Measurements from ENCODE around the gene EPB41.
"Not testable (repeated sequence)": the region's sequence is repeated elsewhere in the genome, so short reads cannot be mapped to it uniquely, and the experiment has no call there.

EPB41 gene

GRCh38 chr1:29108041-29108440 lies 193.7 kb downstream of the EPB41 start:
- not testable (repeated sequence) for DNase-seq (ENCODE audit: low read depth in 2 of 2)

- no peak for DNase-seq (ENCODE audit: low read depth in 2 of 2)
These were observed 198.5 kb downstream of the EPB41 start for GRCh38 chr1:29112705-29113412.

GRCh38 chr1:29113413-29114117 lies 199.2 kb downstream of the EPB41 start:
- no peak for DNase-seq (ENCODE audit: low read depth in 2 of 2)

GRCh38 chr1:29114654-29115053 lies 200.3 kb downstream of the EPB41 start:
- no peak for DNase-seq (ENCODE audit: low read depth in 2 of 2)

- DNase-seq (ENCODE audit: low read depth in 2 of 2), result no peak
These were observed 203.0 kb downstream of the EPB41 start for GRCh38 chr1:29117381-29117780.

GRCh38 chr1:29119121-29119929 lies 205.0 kb downstream of the EPB41 start:
- no peak for DNase-seq (ENCODE audit: low read depth in 2 of 2)

- no peak for DNase-seq (ENCODE audit: low read depth in 2 of 2)
These were observed 206.0 kb downstream of the EPB41 start for GRCh38 chr1:29120367-29120766.

- peak; percentile 13 to 19 for DNase-seq (ENCODE audit: low read depth in 2 of 2)
These were observed 206.6 kb downstream of the EPB41 start for GRCh38 chr1:29120947-29121485.

- DNase-seq (ENCODE audit: low read depth in 2 of 2), result no peak
These were observed 207.2 kb downstream of the EPB41 start for GRCh38 chr1:29121516-29121935.

- DNase-seq (ENCODE audit: low read depth in 2 of 2), result no peak
These were observed 207.7 kb downstream of the EPB41 start for GRCh38 chr1:29121936-29122681.

- DNase-seq (ENCODE audit: low read depth in 2 of 2), result no peak
These were observed 208.3 kb downstream of the EPB41 start for GRCh38 chr1:29122682-29123052.

- DNase-seq (ENCODE audit: low read depth in 2 of 2), result no peak
These were observed 208.9 kb downstream of the EPB41 start for GRCh38 chr1:29123053-29123886.

GRCh38 chr1:29123887-29124365 lies 209.6 kb downstream of the EPB41 start, which contains the start of gene TMEM200B:
TMEM200B (minus strand) TSS chr1:29123903; CDS start chr1:29121828, 2,075 bp downstream.
- DNase-seq (ENCODE audit: low read depth in 2 of 2), result no peak

- peak; percentile 8 to 29 for DNase-seq (ENCODE audit: low read depth in 2 of 2)
These were observed 210.2 kb downstream of the EPB41 start for GRCh38 chr1:29124366-29125236.

GRCh38 chr1:29125237-29125641 lies 210.9 kb downstream of the EPB41 start:
- no peak for DNase-seq (ENCODE audit: low read depth in 2 of 2)

GRCh38 chr1:29125788-29126187 lies 211.4 kb downstream of the EPB41 start:
- no peak for DNase-seq (ENCODE audit: low read depth in 2 of 2)

GRCh38 chr1:29126198-29126597 lies 211.8 kb downstream of the EPB41 start:
- no peak for DNase-seq (ENCODE audit: low read depth in 2 of 2)

GRCh38 chr1:29128739-29129138 lies 214.4 kb downstream of the EPB41 start:
- DNase-seq (ENCODE audit: low read depth in 2 of 2), result no peak

- DNase-seq (ENCODE audit: low read depth in 2 of 2), result no peak
These were observed 215.5 kb downstream of the EPB41 start for GRCh38 chr1:29129916-29130315.
